Fibroblast of skin of scalp (primary cell): Measurements from ENCODE around the gene ZNF761. TPM values are rescaled to one million over a fixed set of nuclear protein-coding genes. Genes with fewer than 3 reads are reported as not detected.
"Not testable (repeated sequence)": the region's sequence is repeated elsewhere in the genome, so short reads cannot be mapped to it uniquely, and the experiment has no call there.

ENCODE experiments used
- DNase-seq: peaks from one replicate; pipeline ENCODE4 v3.0.0-alpha.2; 2013
- polyA plus RNA-seq, 2 experiments: library from polyadenylated mRNA; unstranded; fragments of 120-200 nt; gene quantifications; one replicate each; pipeline ENCODE4 v1.2.1, GENCODE V29; 2013; ENCODE audit not compliant: insufficient read length in 2 of 2

Gene ZNF761
- 7.4 TPM for polyA plus RNA-seq (2013, experiment 1 of 2; ENCODE audit: insufficient read length)
- polyA plus RNA-seq (2013, experiment 2 of 2; ENCODE audit: insufficient read length), result 8.2 TPM

DNA sequence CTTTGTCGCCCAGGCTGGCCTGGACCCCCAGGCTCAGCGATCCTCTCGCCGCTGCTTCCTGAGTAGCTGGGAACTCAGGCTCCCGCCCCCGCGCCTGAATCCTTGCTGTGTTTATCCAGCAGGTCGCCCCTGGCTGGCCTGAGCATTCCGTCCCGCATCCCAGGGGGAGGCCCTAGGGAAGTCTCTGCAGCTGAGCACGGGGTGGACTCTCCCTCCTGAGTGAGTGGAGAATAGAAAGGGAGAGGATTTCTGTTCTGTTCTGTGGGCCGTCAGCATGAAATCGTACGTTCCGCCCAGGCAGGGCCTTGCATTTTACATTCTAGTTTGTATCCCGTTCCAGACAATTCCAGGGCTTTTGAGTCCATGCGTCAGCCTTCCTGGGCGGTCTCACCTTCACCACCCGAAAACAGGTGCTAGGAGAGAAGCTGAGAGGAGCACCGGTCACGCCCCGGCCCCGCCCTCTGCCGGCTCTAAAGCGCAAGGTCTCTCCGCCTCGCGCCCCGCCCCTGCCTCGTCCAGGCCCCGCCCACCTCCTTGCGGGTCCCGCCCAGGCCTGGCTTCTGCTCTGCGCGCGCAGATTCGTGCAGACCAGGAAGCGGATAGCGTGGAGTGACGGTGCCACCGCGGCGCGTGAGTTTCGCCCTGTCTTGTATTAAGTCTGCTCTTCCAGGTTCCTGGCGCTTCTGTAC is at the start of gene ZNF761:
TSS of gene ZNF761 (plus strand) at position 586 of the 689 bp plus-strand sequence. CDS start 15,285 bp downstream, outside the sequence.
- peak; percentile 88 for DNase-seq

DNA sequence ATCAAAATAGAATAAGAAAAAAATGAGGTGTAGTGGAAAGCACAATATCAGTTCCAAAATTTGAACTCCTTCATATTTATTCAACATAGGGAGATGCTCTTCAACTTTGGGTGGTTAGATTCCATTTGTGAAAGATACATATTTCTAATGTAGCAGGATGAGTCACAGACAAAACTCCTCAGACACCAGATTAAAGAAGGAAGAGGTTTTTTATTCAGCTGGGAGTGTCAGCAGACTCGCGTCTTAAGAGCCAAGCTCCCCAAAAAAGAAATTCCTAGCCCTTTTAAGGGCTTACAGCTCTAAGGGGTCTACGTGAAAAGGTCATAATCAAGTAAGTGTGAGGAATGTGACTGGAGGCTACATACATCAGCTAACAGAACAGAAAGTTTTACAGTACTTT is 43.6 kb upstream of the ZNF761 start:
- DNase-seq, result peak; percentile 35

- DNase-seq, result no peak
Observed at GRCh38 chr19:53388904-53389303, 42.9 kb upstream of the ZNF761 start.

GRCh38 chr19:53389571-53389970 is 42.2 kb upstream of the ZNF761 start:
- DNase-seq, result no peak

DNA sequence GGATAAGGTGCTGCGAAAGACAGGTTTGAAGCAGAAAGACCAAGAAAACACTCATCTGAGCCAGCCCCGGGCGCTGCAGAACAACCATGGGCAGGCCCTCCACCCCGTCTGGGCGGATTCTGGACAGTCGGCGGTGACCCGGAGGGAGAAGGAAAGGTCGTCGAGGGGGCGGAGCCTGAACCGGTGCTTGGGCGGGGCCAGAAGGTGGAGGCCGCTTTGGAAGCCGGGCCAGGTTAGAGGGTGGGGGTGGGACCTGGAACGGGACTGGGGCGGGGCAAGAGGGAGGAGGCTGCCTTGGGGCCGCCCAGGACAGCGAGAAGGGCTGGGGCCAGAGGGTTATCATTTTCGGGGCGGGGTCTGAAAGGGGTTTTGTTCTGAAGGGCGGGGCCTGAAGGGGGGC is 41.8 kb upstream of the ZNF761 start:
- DNase-seq, result no peak

DNA sequence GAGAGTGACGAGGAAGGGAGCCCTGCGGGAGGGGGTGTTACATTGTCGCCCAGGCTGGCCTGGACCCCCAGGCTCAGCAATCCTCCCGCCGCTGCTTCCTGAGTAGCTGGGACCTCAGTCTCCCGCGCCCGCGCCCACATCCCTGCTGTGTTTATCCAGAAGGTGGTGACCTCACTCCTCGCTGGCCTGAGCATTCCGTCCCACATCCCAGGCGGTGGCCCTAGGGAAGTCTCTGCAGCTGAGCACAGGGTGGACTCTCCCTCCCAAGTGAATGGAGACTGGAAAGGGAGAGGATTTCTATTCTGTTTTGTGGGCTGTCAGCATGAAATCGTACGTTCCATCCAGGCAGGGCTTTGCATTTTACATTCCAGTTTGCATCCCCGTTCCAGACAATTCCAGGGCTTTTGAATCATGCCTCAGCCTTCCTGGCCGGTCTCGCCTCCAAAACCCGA is 37.2 kb upstream of the ZNF761 start:
- no peak for DNase-seq

DNA sequence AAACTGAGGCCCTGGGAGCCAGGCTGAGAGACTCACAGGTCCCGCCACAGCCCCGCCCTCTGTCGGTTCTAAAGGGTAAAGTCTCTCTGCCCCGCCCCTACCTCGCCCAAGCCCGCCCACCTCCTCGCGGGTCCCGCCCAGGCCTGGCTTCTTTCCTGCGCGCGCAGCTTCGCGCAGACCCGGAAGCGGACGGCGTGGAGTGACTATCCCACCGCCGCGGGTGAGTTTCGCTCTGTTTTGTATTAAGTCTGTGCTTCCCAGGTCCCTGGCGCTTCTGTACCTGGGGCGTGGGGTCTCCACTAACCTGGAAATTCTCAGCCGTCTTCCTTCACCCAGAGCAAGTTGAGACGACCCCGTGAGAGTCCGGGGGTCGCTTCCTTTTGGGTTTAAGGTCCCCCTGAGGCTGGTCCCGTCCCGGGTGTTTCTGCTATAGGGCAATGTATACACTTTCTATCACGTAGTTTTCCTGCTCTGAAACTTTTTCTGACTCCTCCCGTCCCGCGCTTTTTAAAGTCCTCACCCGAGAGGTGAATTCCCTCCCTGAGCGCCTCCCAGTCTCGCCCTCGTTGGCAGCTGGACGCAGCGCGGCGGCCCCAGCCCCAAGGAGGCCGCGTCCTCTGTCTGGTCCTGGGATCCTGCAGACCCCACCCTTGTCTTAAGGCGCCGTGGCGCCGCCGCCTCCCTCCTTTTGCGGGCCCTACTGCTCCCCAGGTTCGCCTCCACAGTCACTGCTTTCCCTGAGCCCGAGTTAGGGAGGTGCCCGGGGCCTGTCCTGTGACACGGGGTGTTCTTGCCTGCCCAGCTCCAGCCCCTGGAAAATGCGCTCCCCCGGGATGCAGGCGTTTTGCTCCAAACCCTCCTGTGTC is 36.6 kb upstream of the ZNF761 start, which contains the start of gene ZNF765:
TSS of gene ZNF765 (plus strand) at position 176 of the 866 bp plus-strand sequence. CDS start 2,867 bp downstream, outside the sequence.
- peak; percentile 94 for DNase-seq

DNA sequence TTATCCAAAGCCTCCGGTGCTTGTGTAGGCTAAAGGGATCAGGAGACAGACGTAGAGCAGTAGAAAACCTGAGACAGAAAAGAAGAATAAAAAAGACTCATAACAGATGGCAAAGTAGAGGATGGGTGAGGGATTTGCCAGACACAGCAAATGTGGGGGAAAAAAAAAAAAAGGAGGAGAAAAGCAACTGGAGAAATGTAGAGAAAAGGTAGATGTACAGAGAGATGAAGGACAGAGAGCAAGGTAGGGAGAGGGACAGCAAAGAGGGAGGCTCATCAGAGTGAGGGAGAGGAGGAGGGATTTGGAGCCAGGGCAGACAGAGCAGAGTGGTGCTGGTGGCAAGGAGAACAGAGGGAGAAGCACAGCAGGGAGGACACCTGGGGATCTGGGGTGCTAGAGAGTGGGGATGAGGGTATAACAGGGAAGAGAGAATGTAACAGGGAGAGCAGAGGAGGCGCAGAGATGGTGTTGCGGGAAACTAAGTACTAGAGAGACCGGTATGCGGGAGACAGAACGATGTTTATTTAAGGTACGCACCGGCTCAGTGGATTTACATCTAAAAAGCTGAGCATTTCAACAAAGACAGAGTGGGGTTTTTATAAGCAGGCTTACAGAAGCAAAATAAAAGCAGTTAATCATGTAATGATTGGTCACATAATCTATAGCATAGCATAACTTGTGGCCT is 35.8 kb upstream of the ZNF761 start:
- DNase-seq, result not testable (repeated sequence)

GRCh38 chr19:53396525-53396868 is 35.3 kb upstream of the ZNF761 start:
- DNase-seq, result no peak

DNA sequence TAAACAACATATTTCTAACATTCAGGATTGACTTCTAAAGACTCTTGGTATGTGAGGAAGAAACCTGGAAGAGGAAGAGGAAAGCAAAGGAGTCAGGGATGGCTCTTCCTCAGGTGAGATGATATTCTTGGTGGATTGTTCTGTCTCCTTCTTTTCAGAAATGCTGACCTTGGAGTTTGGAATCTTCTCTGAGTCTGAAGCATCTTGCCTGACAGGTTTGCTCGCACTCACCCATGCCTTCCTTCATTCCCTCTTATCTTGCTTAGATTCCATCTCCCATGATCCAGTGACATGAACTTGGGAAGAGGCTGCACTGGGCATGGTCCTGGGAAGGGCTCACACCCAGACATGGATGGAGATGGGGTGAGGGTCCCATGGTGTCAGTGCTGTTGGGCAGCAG is 33.9 kb upstream of the ZNF761 start:
- DNase-seq, result not testable (repeated sequence)

DNA sequence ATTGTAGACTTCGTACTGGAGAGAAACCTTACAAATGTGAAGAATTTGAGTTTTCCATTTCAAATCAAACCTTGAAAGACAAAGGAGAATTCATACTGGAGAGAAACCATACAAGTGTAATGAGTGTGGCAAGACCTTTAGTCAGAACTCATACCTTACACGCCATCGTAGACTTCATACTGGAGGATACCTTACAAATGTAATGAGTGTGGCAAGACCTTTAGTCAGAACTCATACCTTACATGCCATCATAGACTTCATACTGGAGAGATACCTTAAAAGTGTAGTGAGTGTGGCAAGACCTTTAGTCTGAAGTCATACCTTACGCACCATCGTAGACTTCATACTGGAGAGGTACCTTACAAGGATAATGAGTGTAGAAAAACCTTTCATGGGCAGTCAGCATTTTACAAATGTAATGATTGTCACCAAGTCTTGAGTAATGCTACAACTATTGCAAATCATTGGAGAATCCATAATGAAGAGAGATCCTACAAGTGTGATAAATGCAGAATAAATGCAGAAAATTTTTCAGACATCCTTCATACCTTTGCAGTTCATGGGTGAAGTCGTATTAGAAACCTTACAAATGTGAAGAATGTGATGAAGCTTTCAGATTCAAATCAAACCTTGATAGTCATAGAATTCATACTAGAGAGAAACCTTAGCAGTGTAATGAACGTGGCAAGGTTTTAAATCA is 22.1 kb upstream of the ZNF761 start:
- no peak for DNase-seq

DNA sequence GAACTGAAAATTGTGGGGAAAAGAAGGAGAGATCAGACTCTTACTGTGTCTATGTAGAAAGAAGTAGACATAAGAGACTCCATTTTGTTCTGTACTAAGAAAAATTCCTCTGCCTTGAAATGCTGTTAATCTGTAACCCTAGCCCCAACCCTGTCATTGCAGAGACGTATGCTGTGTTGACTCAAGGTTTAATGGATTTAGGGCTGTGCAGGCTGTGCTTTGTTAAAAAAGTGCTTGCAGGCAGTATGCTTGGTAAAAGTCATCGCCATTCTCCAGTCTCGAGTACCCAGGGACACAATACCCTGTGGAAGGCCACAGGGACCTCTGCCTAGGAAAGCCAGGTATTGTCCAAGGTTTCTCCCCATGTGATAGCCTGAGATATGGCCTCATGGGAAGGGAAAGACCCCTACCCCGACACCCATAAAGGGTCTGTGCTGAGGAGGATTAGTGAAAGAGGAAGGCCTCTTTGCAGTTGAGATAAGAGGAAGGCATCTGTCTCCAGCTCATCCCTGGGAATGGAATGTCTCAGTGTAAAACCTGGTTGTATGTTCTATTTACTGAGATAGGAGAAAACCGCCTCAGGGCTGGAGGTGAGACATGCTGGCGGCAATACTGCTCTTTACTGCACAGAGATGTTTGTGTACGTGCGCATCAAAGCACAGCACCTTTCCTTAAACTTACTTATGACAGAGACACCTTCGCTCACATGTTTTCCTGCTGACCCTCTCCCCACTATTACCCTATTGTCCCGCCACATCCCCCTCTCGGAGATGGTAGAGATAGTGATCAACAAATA is 11.1 kb upstream of the ZNF761 start:
- not testable (repeated sequence) for DNase-seq

DNA sequence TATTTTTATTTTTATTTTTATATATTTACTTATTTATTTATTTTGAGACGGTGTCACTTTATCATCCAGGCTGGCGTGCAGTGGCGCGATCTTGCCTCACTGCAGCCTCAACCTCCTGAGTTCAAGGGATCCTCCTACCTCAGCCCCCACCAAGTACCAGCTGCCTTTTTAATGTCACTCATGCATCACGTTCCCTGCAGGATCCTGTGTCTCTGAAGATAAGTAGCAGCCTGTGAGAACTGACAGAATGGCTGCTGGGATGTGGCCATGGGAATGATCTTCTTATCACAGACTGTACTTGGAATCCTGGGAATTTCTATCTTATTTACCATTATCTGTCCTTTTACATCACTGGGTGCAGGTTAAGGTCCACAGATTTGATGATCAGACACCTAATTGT is 9.2 kb upstream of the ZNF761 start:
- no peak for DNase-seq

GRCh38 chr19:53423074-53423473 is 8.7 kb upstream of the ZNF761 start:
- DNase-seq, result not testable (repeated sequence)

GRCh38 chr19:53423680-53424079 is 8.1 kb upstream of the ZNF761 start:
- DNase-seq, result peak; percentile 3

DNA sequence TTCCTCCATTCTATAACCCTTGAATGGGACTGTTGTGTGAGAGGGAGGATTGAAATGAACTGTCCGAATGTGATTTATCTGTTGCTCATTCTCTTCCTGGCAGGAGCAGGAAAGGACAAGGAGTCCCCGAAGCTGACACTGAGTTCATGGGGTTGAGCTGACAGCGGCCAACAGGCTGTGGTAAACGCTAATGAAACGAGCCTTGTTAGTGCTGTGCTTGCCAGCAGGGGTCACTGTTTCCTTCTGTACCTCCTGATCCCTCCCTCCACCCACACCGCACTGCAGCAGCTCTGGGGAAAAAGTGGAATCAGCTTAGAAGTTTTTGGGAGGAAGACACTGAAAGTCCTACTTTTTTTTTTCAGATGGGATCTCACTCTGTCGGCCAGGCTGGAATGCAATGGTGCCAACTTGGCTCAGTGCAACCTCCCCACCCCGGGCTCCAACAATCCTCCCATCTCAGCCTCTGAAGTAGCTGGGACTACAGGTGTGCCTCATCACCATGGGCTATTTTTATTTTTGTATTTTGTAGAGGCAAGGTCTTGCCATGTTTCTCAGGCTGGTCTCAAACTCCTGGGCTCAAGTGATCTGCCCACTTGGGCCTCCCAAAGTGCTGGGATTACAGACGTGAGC is 6.7 kb upstream of the ZNF761 start:
- DNase-seq, result peak; percentile 37

DNA sequence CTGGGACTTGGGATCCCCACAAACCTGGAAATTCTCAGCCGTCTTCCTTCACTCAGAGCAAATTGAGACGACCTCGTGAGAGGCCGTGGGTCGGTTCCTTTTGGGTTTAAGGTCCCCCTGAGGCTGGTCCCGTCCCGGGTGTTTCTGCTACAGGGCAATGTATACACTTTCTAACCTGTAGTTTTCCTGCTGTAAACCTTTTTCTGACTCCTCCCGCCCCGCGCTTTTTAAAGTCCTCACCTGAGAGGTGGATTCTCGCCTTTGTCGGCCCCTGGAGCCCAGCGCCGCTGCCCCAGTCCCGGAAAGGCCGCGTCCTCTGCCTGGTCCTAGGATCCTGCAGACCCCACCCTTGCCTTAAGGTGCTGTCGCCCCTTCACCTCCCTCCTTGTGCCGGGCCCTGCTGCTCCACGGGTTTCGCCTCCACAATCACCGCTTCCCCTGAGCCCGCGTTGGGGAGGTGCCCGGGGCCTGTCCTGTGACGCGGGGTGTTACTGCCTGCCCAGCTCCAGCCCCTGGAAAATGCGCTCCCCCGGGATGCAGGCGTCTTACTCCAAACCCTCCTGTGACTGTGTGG is 391 bp downstream of the ZNF761 start:
- peak; percentile 6 for DNase-seq

- DNase-seq, result not testable (repeated sequence)
Observed at GRCh38 chr19:53443809-53444208, 12.0 kb downstream of the ZNF761 start.

DNA sequence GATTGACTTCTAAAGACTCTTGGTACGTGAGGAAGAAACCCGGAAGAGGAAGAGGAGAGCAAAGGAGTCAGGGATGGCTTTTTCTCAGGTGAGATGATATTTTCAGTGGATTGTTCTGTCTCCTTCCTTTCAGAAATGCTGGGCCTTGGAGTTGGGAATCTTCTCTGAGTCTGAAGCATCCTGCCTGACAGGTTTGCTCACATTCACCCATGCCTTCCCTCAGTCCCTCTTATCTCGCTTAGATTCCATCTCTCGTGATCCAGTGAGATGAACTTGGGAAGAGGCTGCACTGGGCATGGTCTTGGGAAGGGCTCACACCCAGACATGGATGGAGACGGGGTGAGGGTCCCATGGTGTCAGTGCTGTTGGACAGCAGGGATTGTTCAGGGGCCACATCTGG is 15.4 kb downstream of the ZNF761 start:
- not testable (repeated sequence) for DNase-seq

DNA sequence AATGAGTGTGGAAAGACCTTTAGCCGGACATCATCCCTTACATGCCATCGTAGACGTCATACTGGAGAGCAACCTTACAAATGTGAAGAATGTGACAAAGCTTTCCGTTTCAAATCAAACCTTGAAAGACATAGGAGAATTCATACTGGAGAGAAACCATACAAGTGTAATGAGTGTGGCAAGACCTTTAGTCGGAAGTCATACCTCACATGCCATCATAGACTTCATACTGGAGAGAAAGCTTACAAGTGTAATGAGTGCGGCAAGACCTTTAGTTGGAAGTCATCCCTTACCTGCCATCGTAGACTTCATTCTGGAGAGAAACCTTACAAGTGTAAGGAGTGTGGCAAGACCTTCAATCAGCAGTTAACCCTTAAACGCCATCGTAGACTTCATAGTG is 24.0 kb downstream of the ZNF761 start:
- no peak for DNase-seq
